ENCODE data around the gene TMEM163.

- TF ChIP-seq ZNF292 (CRISPR knock-in tag; IDR thresholded peaks at IDR 0.05; ENCODE audit: borderline replicate concordance, low read depth) (no peak), POLR2A (IDR thresholded peaks at IDR 0.05; ENCODE audit: insufficient read depth in 1 of 2, low read depth in 2 of 2, low read length in 2 of 2) (no peak), RAD21 (CRISPR knock-in tag; IDR thresholded peaks at IDR 0.05) (no peak), EP300 (IDR thresholded peaks at IDR 0.05; ENCODE audit: low read depth in 2 of 2, low read length in 2 of 2) (no peak), EP300 (CRISPR knock-in tag; IDR thresholded peaks at IDR 0.05; ENCODE audit: borderline replicate concordance) (no peak), ZNF784 (CRISPR knock-in tag; IDR thresholded peaks at IDR 0.05; ENCODE audit: borderline replicate concordance) (no peak), THYN1 (CRISPR knock-in tag; IDR thresholded peaks at IDR 0.05; ENCODE audit: borderline replicate concordance, low read depth) (no peak), STAG1 (CRISPR knock-in tag; IDR thresholded peaks at IDR 0.05) (no peak), HDAC6 (IDR thresholded peaks at IDR 0.05; ENCODE audit: low read depth, low read length) (no peak), ESRRA (CRISPR knock-in tag; IDR thresholded peaks at IDR 0.05; ENCODE audit: low read depth) (no peak), POLR2AphosphoS5 (IDR thresholded peaks at IDR 0.05; ENCODE audit: low read depth, low read length) (no peak), DDIT3 (CRISPR knock-in tag; IDR thresholded peaks at IDR 0.05) (no peak), HMG20A (CRISPR knock-in tag; IDR thresholded peaks at IDR 0.05; ENCODE audit: borderline replicate concordance) (no peak)
- TF ChIP-seq, protein P1, sequence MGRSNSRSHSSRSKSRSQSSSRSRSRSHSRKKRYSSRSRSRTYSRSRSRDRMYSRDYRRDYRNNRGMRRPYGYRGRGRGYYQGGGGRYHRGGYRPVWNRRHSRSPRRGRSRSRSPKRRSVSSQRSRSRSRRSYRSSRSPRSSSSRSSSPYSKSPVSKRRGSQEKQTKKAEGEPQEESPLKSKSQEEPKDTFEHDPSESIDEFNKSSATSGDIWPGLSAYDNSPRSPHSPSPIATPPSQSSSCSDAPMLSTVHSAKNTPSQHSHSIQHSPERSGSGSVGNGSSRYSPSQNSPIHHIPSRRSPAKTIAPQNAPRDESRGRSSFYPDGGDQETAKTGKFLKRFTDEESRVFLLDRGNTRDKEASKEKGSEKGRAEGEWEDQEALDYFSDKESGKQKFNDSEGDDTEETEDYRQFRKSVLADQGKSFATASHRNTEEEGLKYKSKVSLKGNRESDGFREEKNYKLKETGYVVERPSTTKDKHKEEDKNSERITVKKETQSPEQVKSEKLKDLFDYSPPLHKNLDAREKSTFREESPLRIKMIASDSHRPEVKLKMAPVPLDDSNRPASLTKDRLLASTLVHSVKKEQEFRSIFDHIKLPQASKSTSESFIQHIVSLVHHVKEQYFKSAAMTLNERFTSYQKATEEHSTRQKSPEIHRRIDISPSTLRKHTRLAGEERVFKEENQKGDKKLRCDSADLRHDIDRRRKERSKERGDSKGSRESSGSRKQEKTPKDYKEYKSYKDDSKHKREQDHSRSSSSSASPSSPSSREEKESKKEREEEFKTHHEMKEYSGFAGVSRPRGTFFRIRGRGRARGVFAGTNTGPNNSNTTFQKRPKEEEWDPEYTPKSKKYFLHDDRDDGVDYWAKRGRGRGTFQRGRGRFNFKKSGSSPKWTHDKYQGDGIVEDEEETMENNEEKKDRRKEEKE (IDR thresholded peaks at IDR 0.05), result no peak
Measured at GRCh38 chr2:134628453-134628852, 90.3 kb downstream of the TMEM163 start.

All from HepG2 (cell line).